NCI-H1092 (cell line): ENCODE measurements around the gene NEXN.
"Not testable (repeated sequence)": the region's sequence is repeated elsewhere in the genome, so short reads cannot be mapped to it uniquely, and the experiment has no call there.

Experiments
- DNase-seq: peaks from one replicate; lab custom pipeline; 2025; lab: John Stamatoyannopoulos, UW

NEXN gene

GRCh38 chr1:77966291-77966690 is 77.9 kb downstream of the NEXN start:
- no peak for DNase-seq

DNA sequence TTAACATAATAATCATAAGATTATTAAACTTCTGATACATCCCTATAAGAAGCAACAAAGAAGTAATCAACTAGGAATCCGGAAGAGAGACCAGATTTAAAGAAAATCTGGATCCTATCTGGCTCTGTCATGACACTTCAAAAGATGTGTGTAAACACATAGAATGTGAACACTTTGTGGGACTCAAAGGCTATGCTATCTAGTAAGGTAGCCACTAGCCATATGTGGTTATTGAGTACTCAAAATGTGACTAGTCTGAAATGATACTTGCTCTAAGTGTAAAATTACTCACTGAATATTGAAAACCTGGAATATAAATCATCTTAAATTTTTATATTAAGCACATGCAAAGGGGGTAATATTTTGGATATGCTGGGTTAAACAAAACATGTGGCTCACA is 81.8 kb downstream of the NEXN start:
- DNase-seq, result no peak

DNA sequence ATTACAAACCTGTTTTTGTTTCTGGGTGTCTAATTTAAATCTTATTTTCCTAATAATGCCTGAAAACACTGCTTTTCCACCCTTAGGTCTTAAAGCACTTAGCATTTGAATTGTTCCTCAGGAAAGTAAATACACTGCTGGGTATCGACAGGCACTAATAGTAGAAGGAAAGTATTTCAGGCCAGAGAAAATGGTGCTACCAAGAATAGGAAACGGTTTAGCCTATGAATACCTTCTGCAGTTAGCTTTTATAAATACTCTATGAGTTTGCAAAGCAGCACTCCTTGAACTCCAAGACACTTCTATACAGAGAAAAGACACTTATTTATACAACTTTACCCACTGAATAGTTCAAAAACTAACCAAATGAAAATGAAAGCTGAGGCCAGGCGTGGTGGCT is 83.7 kb downstream of the NEXN start:
- DNase-seq, result no peak

- DNase-seq, result no peak
Observed at GRCh38 chr1:77975386-77975785, 87.0 kb downstream of the NEXN start.

GRCh38 chr1:77975907-77976306 is 87.5 kb downstream of the NEXN start:
- no peak for DNase-seq

- DNase-seq, result no peak
Observed at GRCh38 chr1:77976433-77977076, 88.1 kb downstream of the NEXN start.

DNA sequence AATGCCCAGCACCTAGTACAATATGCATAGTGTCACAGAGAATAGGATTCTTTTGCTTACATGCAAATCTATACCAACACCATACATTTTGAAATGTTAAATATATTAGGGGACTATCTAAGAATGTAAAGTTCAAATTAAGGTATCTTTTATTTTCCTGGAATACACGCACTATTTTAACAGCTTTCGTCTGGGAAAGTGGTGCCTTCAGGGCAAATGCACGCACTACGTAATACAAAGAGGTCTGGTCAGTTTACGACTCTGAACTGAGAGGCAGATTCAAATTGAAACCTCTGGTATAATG is 89.5 kb downstream of the NEXN start:
- no peak for DNase-seq

GRCh38 chr1:77978293-77978968 is 90.0 kb downstream of the NEXN start:
- peak; percentile 71 for DNase-seq

- DNase-seq, result peak; percentile 99
Observed at GRCh38 chr1:77978969-77979876, 90.8 kb downstream of the NEXN start, which contains the start of gene FUBP1. TSS of gene FUBP1 (minus strand) at chr1:77979072. CDS start at chr1:77979004, 68 bp downstream.

DNA sequence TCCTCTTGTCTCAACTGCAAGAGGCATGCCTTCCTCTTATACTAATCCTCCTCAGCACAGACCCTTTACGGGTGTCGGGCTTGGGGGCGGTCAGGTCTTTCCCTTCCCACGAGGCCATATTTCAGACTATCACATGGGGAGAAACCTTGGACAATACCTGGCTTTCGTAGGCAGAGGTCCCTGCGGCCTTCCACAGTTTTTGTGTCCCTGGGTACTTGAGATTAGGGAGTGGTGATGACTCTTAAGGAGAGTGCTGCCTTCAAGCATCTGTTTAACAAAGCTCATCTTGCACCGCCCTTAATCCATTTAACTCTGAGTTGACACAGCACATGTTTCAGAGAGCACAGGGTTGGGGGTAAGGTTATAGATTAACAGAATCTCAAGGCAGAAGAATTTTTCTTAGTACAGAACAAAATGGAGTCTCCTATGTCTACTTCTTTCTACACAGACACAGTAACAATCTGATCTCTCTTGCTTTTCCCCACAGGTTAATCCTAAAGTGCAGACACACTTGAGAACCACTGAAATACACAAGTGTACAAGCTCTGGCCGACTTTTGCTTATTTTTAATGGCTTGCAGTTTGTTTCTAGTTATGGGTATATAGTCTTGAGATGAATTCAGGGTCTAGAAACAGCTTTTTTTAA is 95.0 kb downstream of the NEXN start:
- DNase-seq, result not testable (repeated sequence)

GRCh38 chr1:77983997-77984355 is 95.6 kb downstream of the NEXN start:
- DNase-seq, result no peak

- no peak for DNase-seq
Observed at GRCh38 chr1:77984629-77985028, 96.2 kb downstream of the NEXN start.

GRCh38 chr1:77986810-77987209 is 98.4 kb downstream of the NEXN start:
- no peak for DNase-seq

- no peak for DNase-seq
Observed at GRCh38 chr1:77987919-77988318, 99.5 kb downstream of the NEXN start.

DNA sequence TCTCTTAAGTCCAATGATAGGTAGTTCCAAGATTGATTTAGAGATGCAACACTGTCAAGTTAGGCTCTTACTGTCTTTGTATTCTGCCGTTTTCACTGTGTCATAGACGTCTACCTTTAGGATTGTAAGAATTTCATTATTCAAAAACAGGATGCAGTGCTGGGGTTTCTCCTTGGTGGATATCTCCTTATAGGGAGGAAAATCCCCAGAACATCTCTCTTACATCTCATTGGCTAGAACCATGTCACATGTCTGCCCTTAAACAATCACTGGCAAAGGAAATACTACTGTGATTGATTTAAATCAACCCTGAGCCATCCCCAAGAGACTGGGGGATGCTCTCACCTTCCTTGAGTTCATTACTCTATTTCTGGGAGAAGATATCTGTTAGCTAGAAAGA is 101.3 kb downstream of the NEXN start:
- no peak for DNase-seq

- no peak for DNase-seq
Observed at GRCh38 chr1:77990629-77991204, 102.3 kb downstream of the NEXN start.

DNA sequence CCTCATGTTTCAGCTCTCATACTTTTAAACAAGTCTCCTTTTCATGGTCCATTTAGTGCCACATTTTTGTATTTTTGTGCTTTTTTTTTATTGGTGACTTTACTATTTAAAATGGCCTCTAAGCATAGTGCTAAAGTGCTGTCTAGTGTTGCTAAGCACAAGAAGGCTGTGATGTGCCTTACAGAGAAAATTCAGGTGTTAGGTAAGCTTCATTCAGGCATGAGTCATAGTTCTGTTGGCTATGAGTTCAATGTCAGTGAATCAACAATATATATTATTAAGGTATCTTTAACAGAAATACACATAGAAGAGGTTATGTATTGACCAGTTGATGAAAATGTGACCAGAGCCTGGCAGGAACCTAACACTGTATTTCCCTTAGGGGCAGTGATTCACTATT is 103.2 kb downstream of the NEXN start:
- DNase-seq, result no peak
